GM12891 (cell line): ENCODE data around the gene GLB1L3.

Experiments
- POLR2A ChIP-seq: IDR thresholded peaks from 2 replicates; pipeline ENCODE4 v1.6.1; 2011; ENCODE audit warnings: low read depth, low read length, control low read depth
- POLR2AphosphoS5 ChIP-seq: IDR thresholded peaks from 2 replicates; pipeline ENCODE4 v1.6.1; 2011; ENCODE audit warnings: low read depth, low read length, control low read depth
- POU2F2 ChIP-seq: IDR thresholded peaks from 2 replicates; pipeline ENCODE4 v1.6.1; 2011; ENCODE audit warnings: low read depth, mild to moderate bottlenecking, control low read depth, low read length, moderate library complexity
- SPI1 ChIP-seq: IDR thresholded peaks from 2 replicates; pipeline ENCODE4 v1.6.1; 2011; ENCODE audit warnings: low read depth, low read length, control low read depth
- TAF1 ChIP-seq: IDR thresholded peaks from 2 replicates; pipeline ENCODE4 v1.6.1; 2011; ENCODE audit warnings: low read depth, low read length, control low read depth

DNA sequence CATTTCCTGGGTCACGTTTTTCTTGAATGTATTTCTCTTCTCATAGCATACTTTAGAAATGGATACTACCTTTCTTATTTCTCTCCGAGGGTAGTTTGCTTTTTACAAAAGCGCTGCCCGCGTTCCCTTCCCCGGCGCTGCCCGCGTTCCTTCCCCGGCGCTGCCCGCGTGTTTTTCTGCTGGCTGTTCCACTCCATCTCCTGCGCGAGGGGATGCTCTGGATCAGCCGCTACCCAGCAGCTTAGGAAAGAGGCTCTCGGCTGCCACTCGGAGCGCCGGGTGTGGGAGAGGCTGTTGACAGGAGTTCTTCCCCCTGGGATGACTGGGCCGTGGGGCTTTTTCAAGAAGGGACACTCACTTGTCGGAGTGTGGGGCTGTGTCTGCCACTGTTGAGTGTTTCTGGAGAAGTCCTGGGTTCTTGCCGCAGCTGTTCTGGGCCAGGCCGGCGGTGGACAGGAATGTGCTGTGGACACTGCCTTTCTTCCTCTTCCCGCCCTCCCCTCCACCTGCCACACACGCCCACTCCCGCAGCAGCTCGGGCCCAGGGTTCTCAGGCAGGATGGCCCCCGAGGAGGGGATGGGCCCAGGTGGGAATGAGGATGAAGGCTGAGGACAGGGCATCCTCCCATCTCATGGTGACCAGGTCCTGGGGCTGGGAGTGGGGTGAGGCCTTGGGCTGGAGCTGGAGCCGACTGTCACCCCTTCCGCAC is 86.2 kb downstream of the GLB1L3 start:
- TF ChIP-seq POLR2AphosphoS5 (no peak), POLR2A (no peak), SPI1 (no peak), TAF1 (no peak), POU2F2 (no peak)
